Left cardiac atrium (tissue), 4 donors: ENCODE results near the gene FOXO6. TPM values are rescaled to one million over a fixed set of nuclear protein-coding genes. Genes with fewer than 3 reads are reported as not detected.
"Not testable (repeated sequence)": the region's sequence is repeated elsewhere in the genome, so short reads cannot be mapped to it uniquely, and the experiment has no call there.

Experiments
- ATAC-seq, 2 donors: fragments of 200-7000 bp; cut with Tn5 transposase; one replicate each; pipeline ENCODE4 v1.9.1; 2020; ENCODE audit warnings: mild to moderate bottlenecking in 2 of 2, moderate library complexity in 2 of 2
- DNase-seq: peaks from one replicate; pipeline ENCODE4 v3.0.0-alpha.2; 2020
- intact Hi-C, 2 donors: fragments of 100-400 bp; cut with DNase I; formaldehyde crosslinking; loops; one replicate each; pipeline versions ENCODE4 v1.14.1 to v1.15.1; 2022 to 2023
- total RNA-seq, 2 donors: library from RNA; stranded (reverse); fragmentation: NEBNext Ultra II Directional; extraction: Animal tissue kit (Norgen Biotek cat#: 25700); gene quantifications; one replicate each; pipeline ENCODE4 v1.2.1, GENCODE V29; 2021
- donor health status: DM: no; HTN: yes; CAD: no.
- donor health status: DM: no; HTN: yes; CAD: no; lungs with severe emphysema.
- donor health status: DM: yes; HTN: yes; CAD: no.
- donor health status: Dilated cardiomyopathy.

Gene FOXO6
- total RNA-seq, 2 donors from 2014 or later, result 1.8 to 2.9 TPM

GRCh38 chr1:41328001-41328615 lies 33.1 kb upstream of the FOXO6 start:
- DNase-seq (no peak), ATAC-seq (no peak)
- intact Hi-C loops, result no loop called here

- ATAC-seq (no peak), DNase-seq (no peak)
- intact Hi-C loops, result no loop called here
Observed at GRCh38 chr1:41328780-41329640, 32.2 kb upstream of the FOXO6 start.

- intact Hi-C loops, result no loop called here
- ATAC-seq (peak; percentile 19 to 83), DNase-seq (no peak)
Observed at GRCh38 chr1:41329662-41330587, 31.3 kb upstream of the FOXO6 start.

GRCh38 chr1:41330588-41331545 lies 30.4 kb upstream of the FOXO6 start:
- DNase-seq, result no peak
- intact Hi-C loops, result no loop called here

GRCh38 chr1:41331546-41331917 lies 29.7 kb upstream of the FOXO6 start:
- intact Hi-C loops, result no loop called here
- DNase-seq, result no peak
- no peak for ATAC-seq

More at GRCh38 chr1:41330588-41331545, 30.4 kb upstream of the FOXO6 start:
- peak in 1 of 2 donors; percentile 47 for ATAC-seq

GRCh38 chr1:41332161-41332560 lies 29.1 kb upstream of the FOXO6 start:
- DNase-seq, ATAC-seq, intact Hi-C loops: not testable (repeated sequence)

- intact Hi-C loops, result no loop called here
- no peak for DNase-seq
- ATAC-seq, result no peak
Observed at GRCh38 chr1:41333146-41333784, 28.0 kb upstream of the FOXO6 start.

- intact Hi-C loops, result no loop called here
- ATAC-seq (no peak), DNase-seq (no peak)
Observed at GRCh38 chr1:41338820-41339219, 22.4 kb upstream of the FOXO6 start.

GRCh38 chr1:41340655-41341364 lies 20.4 kb upstream of the FOXO6 start:
- ATAC-seq (no peak), DNase-seq (no peak)
- intact Hi-C loops, result no loop called here

- no peak for DNase-seq
- intact Hi-C loops, result no loop called here
- ATAC-seq, result no peak
Observed at GRCh38 chr1:41341365-41341683, 19.9 kb upstream of the FOXO6 start.

GRCh38 chr1:41341772-41342562 lies 19.3 kb upstream of the FOXO6 start:
- peak; percentile 47 to 76 for ATAC-seq
- DNase-seq, result no peak

GRCh38 chr1:41342774-41343355 lies 18.4 kb upstream of the FOXO6 start:
- peak; percentile 23 to 62 for ATAC-seq
- intact Hi-C loops, result no loop called here

More at GRCh38 chr1:41341772-41342562, 19.3 kb upstream of the FOXO6 start:
- intact Hi-C loops, result no loop called here

GRCh38 chr1:41343790-41344699 lies 17.2 kb upstream of the FOXO6 start:
- ATAC-seq (no peak), DNase-seq (no peak)
- intact Hi-C loops, result no loop called here

More at GRCh38 chr1:41342774-41343355, 18.4 kb upstream of the FOXO6 start:
- DNase-seq, result no peak

- ATAC-seq (no peak), DNase-seq (no peak)
- intact Hi-C loops, result no loop called here
Observed at GRCh38 chr1:41344708-41345159, 16.5 kb upstream of the FOXO6 start.

- DNase-seq (no peak), ATAC-seq (no peak)
- intact Hi-C loops, result no loop called here
Observed at GRCh38 chr1:41345434-41346075, 15.7 kb upstream of the FOXO6 start.
